Dendritic cell treated with granulocyte-macrophage colony-stimulating factor and Interleukin-4, amounts not matched to agents 40 ng/mL and 50 ng/mL, for 4 days (primary cell): ENCODE results near the gene SLC29A3.

ENCODE experiments used
- H3K27ac Mint-ChIP-seq: one replicate; pipeline ENCODE4 v1.8.0; 2022; ENCODE audit warnings: mild to moderate bottlenecking, mixed read lengths
- H3K27me3 Mint-ChIP-seq: one replicate; pipeline ENCODE4 v1.8.0; 2022; ENCODE audit warnings: mild to moderate bottlenecking, mixed read lengths
- H3K36me3 Mint-ChIP-seq: one replicate; pipeline ENCODE4 v1.8.0; 2022; ENCODE audit warnings: low read depth, mixed read lengths
- H3K4me1 Mint-ChIP-seq: one replicate; pipeline ENCODE4 v1.8.0; 2022; ENCODE audit warnings: low read depth, mixed read lengths
- H3K4me3 Mint-ChIP-seq: one replicate; pipeline ENCODE4 v1.8.0; 2022; ENCODE audit warnings: mild to moderate bottlenecking, moderate library complexity, mixed read lengths
- H3K9me3 Mint-ChIP-seq: one replicate; pipeline ENCODE4 v1.8.0; 2022; ENCODE audit warnings: mixed read lengths
- intact Hi-C: fragments of 100-400 bp; cut with micrococcal nuclease; formaldehyde crosslinking; loops from one replicate; pipeline ENCODE4 v1.15.0; 2022

SLC29A3 gene

GRCh38 chr10:71359364-71360046 is 40.4 kb downstream of the SLC29A3 start:
- Mint-ChIP-seq H3K4me1 (peaks cover 67% of the 10 kb centered on the region), H3K27me3 (no peaks in the 10 kb centered on the region), H3K36me3 (peaks cover 75% of the 10 kb centered on the region), H3K27ac (peak overlapping the region; percentile 93), H3K4me3 (peak overlapping the region; percentile 44), H3K9me3 (no peaks in the 10 kb centered on the region)
- intact Hi-C loops: loop anchor here (2.0 kb wide), 1 partner anchor 13 kb away; no protein-coding TSS in a partner anchor

GRCh38 chr10:71360735-71361134 is 41.7 kb downstream of the SLC29A3 start:
- H3K9me3 Mint-ChIP-seq: no peaks in the 10 kb centered on the region
- peaks cover 69% of the 10 kb centered on the region for H3K4me1 Mint-ChIP-seq
- intact Hi-C loops: no loop called here
- H3K36me3 Mint-ChIP-seq: peaks cover 73% of the 10 kb centered on the region
- H3K27ac Mint-ChIP-seq: no peak overlapping the region
- no peaks in the 10 kb centered on the region for H3K27me3 Mint-ChIP-seq
- H3K4me3 Mint-ChIP-seq: no peak overlapping the region

GRCh38 chr10:71361581-71361980 is 42.5 kb downstream of the SLC29A3 start:
- intact Hi-C loops: no loop called here
- H3K4me3 Mint-ChIP-seq: no peak overlapping the region
- H3K27ac Mint-ChIP-seq: peak overlapping the region; percentile 63
- H3K9me3 Mint-ChIP-seq: no peaks in the 10 kb centered on the region
- peaks cover 65% of the 10 kb centered on the region for H3K36me3 Mint-ChIP-seq
- no peaks in the 10 kb centered on the region for H3K27me3 Mint-ChIP-seq
- H3K4me1 Mint-ChIP-seq: peaks cover 77% of the 10 kb centered on the region

- H3K27ac Mint-ChIP-seq: peak overlapping the region; percentile 63
- H3K36me3 Mint-ChIP-seq: peaks cover 59% of the 10 kb centered on the region
- peaks cover 83% of the 10 kb centered on the region for H3K4me1 Mint-ChIP-seq
- H3K4me3 Mint-ChIP-seq: no peak overlapping the region
- H3K27me3 Mint-ChIP-seq: no peaks in the 10 kb centered on the region
- intact Hi-C loops: no loop called here
- no peaks in the 10 kb centered on the region for H3K9me3 Mint-ChIP-seq
Measured at GRCh38 chr10:71362141-71362540, 43.1 kb downstream of the SLC29A3 start.

- H3K4me3 Mint-ChIP-seq: peak overlapping the region; percentile 35
- no peaks in the 10 kb centered on the region for H3K9me3 Mint-ChIP-seq
- H3K27ac Mint-ChIP-seq: peak overlapping the region; percentile 95
- intact Hi-C loops: loop anchor here (2.0 kb wide), 1 partner anchor 15 kb away; no protein-coding TSS in a partner anchor
- peaks cover 41% of the 10 kb centered on the region for H3K36me3 Mint-ChIP-seq
- no peaks in the 10 kb centered on the region for H3K27me3 Mint-ChIP-seq
- peaks cover 81% of the 10 kb centered on the region for H3K4me1 Mint-ChIP-seq
Measured at GRCh38 chr10:71363936-71364335, 44.9 kb downstream of the SLC29A3 start.

- peaks cover 34% of the 10 kb centered on the region for H3K36me3 Mint-ChIP-seq
- H3K9me3 Mint-ChIP-seq: no peaks in the 10 kb centered on the region
- H3K4me3 Mint-ChIP-seq: no peak overlapping the region
- intact Hi-C loops: loop anchor here (2.0 kb wide), 1 partner anchor 13 kb away; no protein-coding TSS in a partner anchor
- H3K4me1 Mint-ChIP-seq: peaks cover 83% of the 10 kb centered on the region
- peak overlapping the region; percentile 95 for H3K27ac Mint-ChIP-seq
- H3K27me3 Mint-ChIP-seq: no peaks in the 10 kb centered on the region
Measured at GRCh38 chr10:71365366-71365765, 46.3 kb downstream of the SLC29A3 start.

- no peaks in the 10 kb centered on the region for H3K9me3 Mint-ChIP-seq
- peak overlapping the region; percentile 27 for H3K4me3 Mint-ChIP-seq
- peaks cover 88% of the 10 kb centered on the region for H3K4me1 Mint-ChIP-seq
- peak overlapping the region; percentile 95 for H3K27ac Mint-ChIP-seq
- peaks cover 31% of the 10 kb centered on the region for H3K36me3 Mint-ChIP-seq
- H3K27me3 Mint-ChIP-seq: no peaks in the 10 kb centered on the region
- intact Hi-C loops: no loop called here
Measured at GRCh38 chr10:71366690-71367089, 47.6 kb downstream of the SLC29A3 start.

GRCh38 chr10:71367271-71367670 is 48.2 kb downstream of the SLC29A3 start:
- Mint-ChIP-seq H3K4me1 (peaks cover 88% of the 10 kb centered on the region), H3K4me3 (peak overlapping the region; percentile 27), H3K9me3 (no peaks in the 10 kb centered on the region), H3K27me3 (no peaks in the 10 kb centered on the region), H3K27ac (peak overlapping the region; percentile 95), H3K36me3 (peaks cover 25% of the 10 kb centered on the region)
- intact Hi-C loops: no loop called here

GRCh38 chr10:71368176-71368575 is 49.1 kb downstream of the SLC29A3 start:
- peaks cover 16% of the 10 kb centered on the region for H3K36me3 Mint-ChIP-seq
- H3K4me3 Mint-ChIP-seq: no peak overlapping the region
- H3K27me3 Mint-ChIP-seq: no peaks in the 10 kb centered on the region
- no peaks in the 10 kb centered on the region for H3K9me3 Mint-ChIP-seq
- H3K27ac Mint-ChIP-seq: peak overlapping the region; percentile 68
- peaks cover 89% of the 10 kb centered on the region for H3K4me1 Mint-ChIP-seq
- intact Hi-C loops: no loop called here

GRCh38 chr10:71368643-71369042 is 49.6 kb downstream of the SLC29A3 start:
- H3K27ac Mint-ChIP-seq: peak overlapping the region; percentile 68
- H3K9me3 Mint-ChIP-seq: no peaks in the 10 kb centered on the region
- no peak overlapping the region for H3K4me3 Mint-ChIP-seq
- H3K27me3 Mint-ChIP-seq: no peaks in the 10 kb centered on the region
- intact Hi-C loops: no loop called here
- H3K4me1 Mint-ChIP-seq: peaks cover 92% of the 10 kb centered on the region
- H3K36me3 Mint-ChIP-seq: peaks cover 14% of the 10 kb centered on the region

GRCh38 chr10:71369602-71370001 is 50.5 kb downstream of the SLC29A3 start:
- H3K27me3 Mint-ChIP-seq: no peaks in the 10 kb centered on the region
- H3K4me3 Mint-ChIP-seq: no peak overlapping the region
- intact Hi-C loops: no loop called here
- no peaks in the 10 kb centered on the region for H3K9me3 Mint-ChIP-seq
- H3K4me1 Mint-ChIP-seq: peaks cover 92% of the 10 kb centered on the region
- H3K36me3 Mint-ChIP-seq: peaks cover 10% of the 10 kb centered on the region
- H3K27ac Mint-ChIP-seq: peak overlapping the region; percentile 68

- no peaks in the 10 kb centered on the region for H3K9me3 Mint-ChIP-seq
- peaks cover 92% of the 10 kb centered on the region for H3K4me1 Mint-ChIP-seq
- H3K27ac Mint-ChIP-seq: peak overlapping the region; percentile 68
- intact Hi-C loops: no loop called here
- peaks cover 6% of the 10 kb centered on the region for H3K36me3 Mint-ChIP-seq
- H3K27me3 Mint-ChIP-seq: no peaks in the 10 kb centered on the region
- no peak overlapping the region for H3K4me3 Mint-ChIP-seq
Measured at GRCh38 chr10:71370031-71370430, 51.0 kb downstream of the SLC29A3 start.

GRCh38 chr10:71371750-71372166 is 52.7 kb downstream of the SLC29A3 start:
- no peak overlapping the region for H3K4me3 Mint-ChIP-seq
- peak overlapping the region; percentile 91 for H3K27ac Mint-ChIP-seq
- H3K4me1 Mint-ChIP-seq: peaks cover 90% of the 10 kb centered on the region
- no peaks in the 10 kb centered on the region for H3K36me3 Mint-ChIP-seq
- H3K9me3 Mint-ChIP-seq: no peaks in the 10 kb centered on the region
- intact Hi-C loops: loop anchor here (2.0 kb wide), 1 partner anchor 13 kb away; no protein-coding TSS in a partner anchor
- H3K27me3 Mint-ChIP-seq: no peaks in the 10 kb centered on the region

- intact Hi-C loops: loop anchor here (2.0 kb wide), 1 partner anchor 14 kb away; no protein-coding TSS in a partner anchor
- Mint-ChIP-seq H3K4me3 (no peak overlapping the region), H3K4me1 (peaks cover 91% of the 10 kb centered on the region), H3K27ac (peak overlapping the region; percentile 91), H3K36me3 (no peaks in the 10 kb centered on the region), H3K27me3 (no peaks in the 10 kb centered on the region), H3K9me3 (no peaks in the 10 kb centered on the region)
Measured at GRCh38 chr10:71372882-71373495, 53.9 kb downstream of the SLC29A3 start.
